Esophagus squamous epithelium (tissue), 5 donors: ENCODE data around the gene ARHGAP45. TPM values are rescaled to one million over a fixed set of nuclear protein-coding genes. Genes with fewer than 3 reads are reported as not detected.

ENCODE experiments used
- DNase-seq: peaks from one replicate; lab custom pipeline; 2025; lab: John Stamatoyannopoulos, UW
- H3K27ac ChIP-seq, 4 donors: fragments of 200-600 bp; sonication (generic); one replicate each; pipeline ENCODE4 v1.5.1; 2016 to 2019; ENCODE audit warnings: mild to moderate bottlenecking in 1 of 4
- H3K27me3 ChIP-seq, 4 donors: fragments of 200-600 bp; sonication (generic); 1 replicate in 3 of 4; 2 replicates in 1 of 4; pipeline versions ENCODE4 v1.5.1 to v1.6.0; 2017 to 2021; ENCODE audit warnings: antibody characterized with exemption in 1 of 4
- H3K36me3 ChIP-seq, 3 donors: fragments of 200-600 bp; sonication (generic); one replicate each; pipeline ENCODE4 v1.5.1; 2016 to 2019
- H3K4me1 ChIP-seq, 3 donors: fragments of 200-600 bp; sonication (generic); one replicate each; pipeline ENCODE4 v1.5.1; 2017 to 2019
- H3K4me3 ChIP-seq, 4 donors: fragments of 200-600 bp; sonication (generic); 1 replicate in 3 of 4; 2 replicates in 1 of 4; pipeline ENCODE4 v1.5.1; 2016 to 2019; ENCODE audit warnings: mild to moderate bottlenecking in 2 of 4, moderate library complexity in 1 of 4
- H3K9me3 ChIP-seq, 3 donors: fragments of 200-600 bp; sonication (generic); one replicate each; pipeline ENCODE4 v1.5.1; 2016 to 2019
- POLR2A ChIP-seq, 4 donors: fragments of 450-650 bp; IDR thresholded peaks; one replicate each; pipeline ENCODE4 v1.6.1; 2017; ENCODE audit warnings: antibody characterized with exemption in 4 of 4, mild to moderate bottlenecking in 4 of 4, moderate library complexity in 3 of 4
- WGBS, 2 donors: methylation state at CpG; one replicate each; pipeline ENCODE4 v1.1.5; 2018; 5-methylcytosine and 5-hydroxymethylcytosine counted together
- intact Hi-C: fragments of 100-400 bp; cut with DNase I; formaldehyde crosslinking; loops from one replicate; pipeline ENCODE4 v1.15.0; 2022
- total RNA-seq, 4 donors: library from RNA; depleted of rRNA; stranded (reverse); fragments of >200 nt; gene quantifications; one replicate each; pipeline ENCODE4 v1.1.0, GENCODE V29; 2016
- TF ChIP-seq, protein P1 (sequence below), 6 experiments: fragments of 450-650 bp in 4 of 6; fragments of 200-600 bp in 2 of 6; sonication (generic) in 2 of 6; IDR thresholded peaks; one replicate each; pipeline ENCODE4 v1.5.1; 2016 to 2019; ENCODE audit warnings: antibody characterized with exemption in 6 of 6, mild to moderate bottlenecking in 4 of 6, moderate library complexity in 4 of 6
- donor health status: DM: yes; HTN: yes; CAD: no.

Gene ARHGAP45
- total RNA-seq, 4 donors from 2014 or later: 8.2 to 39.3 (median 12.5) TPM

- Histone ChIP-seq H3K27ac (no peak overlapping the region), H3K27me3 (peaks cover 5 to 47% (median 6%) of the 10 kb centered on the region in 4 donors), H3K36me3 (no peaks in the 10 kb centered on the region), H3K4me1 (peaks cover 21 to 81% (median 26%) of the 10 kb centered on the region in 3 donors), H3K4me3 (no peak overlapping the region), H3K9me3 (no peaks in the 10 kb centered on the region)
- 67 to 93% methylated on average over 3 to 6 of the region's 30 CpGs for WGBS, 2 donors
- intact Hi-C loops: no loop called here
- no peak for TF ChIP-seq POLR2A (IDR thresholded peaks at IDR 0.05)
- TF ChIP-seq, protein P1, sequence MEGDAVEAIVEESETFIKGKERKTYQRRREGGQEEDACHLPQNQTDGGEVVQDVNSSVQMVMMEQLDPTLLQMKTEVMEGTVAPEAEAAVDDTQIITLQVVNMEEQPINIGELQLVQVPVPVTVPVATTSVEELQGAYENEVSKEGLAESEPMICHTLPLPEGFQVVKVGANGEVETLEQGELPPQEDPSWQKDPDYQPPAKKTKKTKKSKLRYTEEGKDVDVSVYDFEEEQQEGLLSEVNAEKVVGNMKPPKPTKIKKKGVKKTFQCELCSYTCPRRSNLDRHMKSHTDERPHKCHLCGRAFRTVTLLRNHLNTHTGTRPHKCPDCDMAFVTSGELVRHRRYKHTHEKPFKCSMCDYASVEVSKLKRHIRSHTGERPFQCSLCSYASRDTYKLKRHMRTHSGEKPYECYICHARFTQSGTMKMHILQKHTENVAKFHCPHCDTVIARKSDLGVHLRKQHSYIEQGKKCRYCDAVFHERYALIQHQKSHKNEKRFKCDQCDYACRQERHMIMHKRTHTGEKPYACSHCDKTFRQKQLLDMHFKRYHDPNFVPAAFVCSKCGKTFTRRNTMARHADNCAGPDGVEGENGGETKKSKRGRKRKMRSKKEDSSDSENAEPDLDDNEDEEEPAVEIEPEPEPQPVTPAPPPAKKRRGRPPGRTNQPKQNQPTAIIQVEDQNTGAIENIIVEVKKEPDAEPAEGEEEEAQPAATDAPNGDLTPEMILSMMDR (IDR thresholded peaks at IDR 0.05): no peak
- no peak for DNase-seq
These were observed 6.3 kb downstream of the ARHGAP45 start for GRCh38 chr19:1073063-1073955.

GRCh38 chr19:1073956-1074517, 7.1 kb downstream of the ARHGAP45 start:
- H3K4me1 ChIP-seq: peaks cover 21 to 73% (median 23%) of the 10 kb centered on the region in 3 donors
- no peaks in the 10 kb centered on the region for H3K9me3 ChIP-seq
- no peaks in the 10 kb centered on the region for H3K36me3 ChIP-seq
- intact Hi-C loops: no loop called here
- WGBS, 2 donors: 80% methylated on average over 1 of the region's 28 CpGs; no CpG with 5 or more reads in 1 of the 2 donors
- H3K27me3 ChIP-seq: peaks cover 5 to 40% (median 6%) of the 10 kb centered on the region in 4 donors
- peak overlapping the region in 3 of 4 donors; percentile 20 to 66 (median 24) for H3K27ac ChIP-seq
- TF ChIP-seq, protein P1 (IDR thresholded peaks at IDR 0.05): no peak
- TF ChIP-seq POLR2A (IDR thresholded peaks at IDR 0.05): no peak
- peak overlapping the region in 2 of 4 donors; percentile 22 to 55 for H3K4me3 ChIP-seq
- no peak for DNase-seq

GRCh38 chr19:1074544-1075283, 7.7 kb downstream of the ARHGAP45 start:
- DNase-seq: peak; percentile 48
- intact Hi-C loops: no loop called here
- H3K36me3 ChIP-seq: peaks cover 0 to 2% (median 0%) of the 10 kb centered on the region in 3 donors
- H3K4me3 ChIP-seq: peak overlapping the region in 2 of 4 donors; percentile 22 to 55
- TF ChIP-seq POLR2A (IDR thresholded peaks at IDR 0.05): no peak
- TF ChIP-seq, protein P1 (IDR thresholded peaks at IDR 0.05): no peak
- H3K27me3 ChIP-seq: peaks cover 5 to 33% (median 6%) of the 10 kb centered on the region in 4 donors
- H3K27ac ChIP-seq: peak overlapping the region in 3 of 4 donors; percentile 20 to 66 (median 24)
- WGBS, 2 donors: 16 to 45% methylated on average over 5 to 9 of the region's 54 CpGs
- no peaks in the 10 kb centered on the region for H3K9me3 ChIP-seq
- H3K4me1 ChIP-seq: peaks cover 21 to 66% (median 23%) of the 10 kb centered on the region in 3 donors

DNA sequence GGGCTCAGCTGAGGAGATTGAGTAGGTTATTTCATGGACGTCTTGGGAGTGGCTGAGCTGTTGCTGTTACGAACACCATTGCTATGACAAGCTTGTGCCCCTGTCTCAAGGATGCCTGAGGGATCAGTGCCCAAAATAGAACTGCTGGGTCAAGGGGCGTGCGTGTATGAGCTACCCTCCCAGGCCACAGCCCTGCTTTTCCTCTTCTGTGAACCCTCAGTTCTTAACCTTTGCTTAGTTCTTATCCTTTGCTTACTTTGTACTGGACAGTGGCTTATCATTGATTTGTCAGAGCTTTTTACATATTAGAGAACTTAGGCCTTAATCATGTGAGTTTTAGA, 9.0 kb downstream of the ARHGAP45 start:
- DNase-seq: no peak
- H3K4me1 ChIP-seq: peaks cover 15 to 66% (median 18%) of the 10 kb centered on the region in 3 donors
- H3K27ac ChIP-seq: no peak overlapping the region
- TF ChIP-seq, protein P1 (IDR thresholded peaks at IDR 0.05): no peak
- TF ChIP-seq POLR2A (IDR thresholded peaks at IDR 0.05): no peak
- peaks cover 0 to 20% (median 1%) of the 10 kb centered on the region in 4 donors for H3K27me3 ChIP-seq
- intact Hi-C loops: no loop called here
- 72 to 77% methylated on average over 4 of the region's 4 CpGs for WGBS, 2 donors
- H3K36me3 ChIP-seq: peaks cover 0 to 11% (median 0%) of the 10 kb centered on the region in 3 donors
- H3K9me3 ChIP-seq: no peaks in the 10 kb centered on the region
- H3K4me3 ChIP-seq: no peak overlapping the region
